ENCODE measurements around the gene FIG4.

The FIG4 gene

DNA sequence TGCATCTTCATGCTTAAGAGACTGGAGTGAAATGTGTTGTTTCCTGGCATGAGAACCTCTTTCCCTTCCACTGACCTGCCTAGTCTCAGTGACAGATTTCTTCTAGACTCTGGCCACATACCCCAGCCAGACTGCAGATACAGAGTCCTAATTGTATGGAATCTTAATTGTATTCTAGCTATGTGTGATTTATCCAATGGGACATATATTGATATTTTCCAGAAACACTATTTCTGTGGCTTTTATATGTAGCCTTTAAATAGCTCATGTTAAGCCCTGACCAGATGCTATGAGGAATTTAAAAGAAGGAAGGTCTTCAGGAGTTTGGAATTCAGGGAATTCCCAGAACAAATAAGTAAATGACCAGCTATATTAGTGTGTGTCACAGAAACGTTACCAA is 99.0 kb downstream of the FIG4 start:
- no peak for TF ChIP-seq BHLHE40 (IDR thresholded peaks at IDR 0.05; ENCODE audit: borderline replicate concordance)
- no peak for TF ChIP-seq PKNOX1 (IDR thresholded peaks at IDR 0.05)
- ChIA-PET CTCF (no interaction called here), POLR2A (no interaction called here)
- no peak for DNase-seq (ENCODE audit: extremely low spot score)

- DNase-seq (ENCODE audit: extremely low spot score) = no peak
- no peak for TF ChIP-seq FOXM1 (IDR thresholded peaks at IDR 0.05; ENCODE audit: borderline replicate concordance)
- TF ChIP-seq ZNF384 (IDR thresholded peaks at IDR 0.05) = no peak
- no peak for TF ChIP-seq ELF4 (IDR thresholded peaks at IDR 0.05)
- no peak for TF ChIP-seq PKNOX1 (IDR thresholded peaks at IDR 0.05)
- no peak for TF ChIP-seq LEF1 (IDR thresholded peaks at IDR 0.05; ENCODE audit: borderline replicate concordance)
- TF ChIP-seq ARNT (IDR thresholded peaks at IDR 0.05) = no peak
- POLR2A ChIA-PET = no interaction called here
- CTCF ChIA-PET = no interaction called here
Observed at GRCh38 chr6:109791301-109791700, 100.2 kb downstream of the FIG4 start.

- DNase-seq (ENCODE audit: extremely low spot score) = no peak
- TF ChIP-seq FOXK2 (IDR thresholded peaks at IDR 0.05) (no peak), SUZ12 (IDR thresholded peaks at IDR 0.05) (no peak), NFRKB (IDR thresholded peaks at IDR 0.05) (no peak), HDGF (IDR thresholded peaks at IDR 0.05; ENCODE audit: borderline replicate concordance) (no peak), FOXM1 (IDR thresholded peaks at IDR 0.05; ENCODE audit: borderline replicate concordance) (no peak), TARDBP (IDR thresholded peaks at IDR 0.05) (no peak)
- ChIA-PET POLR2A (no interaction called here), CTCF (no interaction called here)
Observed at GRCh38 chr6:109793021-109793420, 101.9 kb downstream of the FIG4 start.

DNA sequence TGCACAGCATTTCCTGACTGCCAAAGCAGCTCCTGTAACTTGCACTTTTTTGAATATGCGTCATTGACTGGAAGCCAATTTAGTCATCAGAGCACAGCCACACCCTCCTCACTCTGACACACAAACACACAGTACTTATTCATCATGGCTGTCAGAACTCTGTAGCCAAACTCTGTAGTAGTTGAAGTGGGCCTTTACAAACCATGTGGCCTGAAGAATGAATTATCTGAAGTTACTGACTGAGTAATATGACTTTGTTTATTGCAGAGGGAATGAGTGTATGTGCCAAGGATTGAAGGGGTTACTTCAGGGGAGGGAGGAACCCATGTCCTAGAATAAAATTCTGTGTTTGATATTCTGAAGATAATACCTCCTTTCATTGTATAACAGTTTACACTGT is 102.7 kb downstream of the FIG4 start:
- TF ChIP-seq FOXK2 (IDR thresholded peaks at IDR 0.05) (no peak), ZNF384 (IDR thresholded peaks at IDR 0.05) (no peak), SUZ12 (IDR thresholded peaks at IDR 0.05) (no peak), CTBP1 (IDR thresholded peaks at IDR 0.05; ENCODE audit: borderline replicate concordance) (no peak)
- POLR2A ChIA-PET = no interaction called here
- DNase-seq (ENCODE audit: extremely low spot score) = no peak
- CTCF ChIA-PET = no interaction called here

DNA sequence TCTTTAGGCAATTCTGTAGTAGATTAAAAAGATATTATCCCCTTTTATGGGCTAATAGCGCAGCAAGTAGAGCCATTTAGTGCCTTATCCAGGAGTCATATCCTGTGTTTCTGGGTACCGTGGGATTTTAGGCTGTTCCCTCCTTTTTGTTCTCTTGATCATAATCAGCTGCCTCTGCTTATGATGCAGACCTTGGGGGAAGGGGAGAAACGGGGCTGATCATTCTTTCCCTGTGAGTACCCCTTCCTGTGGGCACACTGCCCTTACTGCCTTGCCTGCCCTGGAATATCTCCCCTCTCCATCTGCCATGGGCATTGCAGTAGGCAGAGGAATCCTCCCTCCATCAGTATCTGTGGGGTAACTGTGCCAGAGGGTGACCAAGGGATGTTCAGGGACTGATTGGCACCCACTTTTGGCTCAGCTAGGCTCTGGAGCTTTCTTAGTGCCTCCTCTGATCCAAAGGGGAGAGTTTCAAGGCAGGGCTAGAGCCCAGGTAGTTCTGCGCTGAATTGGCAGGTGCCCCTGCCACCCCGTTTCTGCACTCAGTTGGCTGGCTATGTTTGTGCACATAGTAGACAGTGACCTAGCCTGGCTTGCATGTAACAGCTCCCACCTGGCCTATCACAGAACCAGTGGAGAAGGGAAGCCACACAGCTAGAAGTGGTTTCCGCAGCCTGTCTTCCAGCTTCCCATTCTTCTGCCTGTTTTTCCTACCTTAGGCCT is 103.3 kb downstream of the FIG4 start:
- TF ChIP-seq FOXA1 (IDR thresholded peaks at IDR 0.05) = no peak
- TF ChIP-seq SP1 (IDR thresholded peaks at IDR 0.05) = no peak
- no peak for TF ChIP-seq ZNF384 (IDR thresholded peaks at IDR 0.05)
- no peak for TF ChIP-seq SUZ12 (IDR thresholded peaks at IDR 0.05)
- no peak for TF ChIP-seq FOXM1 (IDR thresholded peaks at IDR 0.05; ENCODE audit: borderline replicate concordance)
- no peak for TF ChIP-seq TARDBP (IDR thresholded peaks at IDR 0.05)
- TF ChIP-seq ELF4 (IDR thresholded peaks at IDR 0.05) = no peak
- no peak for TF ChIP-seq FOXK2 (IDR thresholded peaks at IDR 0.05)
- no peak for TF ChIP-seq NFRKB (IDR thresholded peaks at IDR 0.05)
- no peak for TF ChIP-seq CTBP1 (IDR thresholded peaks at IDR 0.05; ENCODE audit: borderline replicate concordance)
- TF ChIP-seq PKNOX1 (IDR thresholded peaks at IDR 0.05) = no peak
- no peak for TF ChIP-seq ARNT (IDR thresholded peaks at IDR 0.05)
- TF ChIP-seq HDGF (IDR thresholded peaks at IDR 0.05; ENCODE audit: borderline replicate concordance) = no peak
- no peak for TF ChIP-seq LEF1 (IDR thresholded peaks at IDR 0.05; ENCODE audit: borderline replicate concordance)
- ChIA-PET CTCF (no interaction called here), POLR2A (no interaction called here)
- DNase-seq (ENCODE audit: extremely low spot score) = no peak

DNA sequence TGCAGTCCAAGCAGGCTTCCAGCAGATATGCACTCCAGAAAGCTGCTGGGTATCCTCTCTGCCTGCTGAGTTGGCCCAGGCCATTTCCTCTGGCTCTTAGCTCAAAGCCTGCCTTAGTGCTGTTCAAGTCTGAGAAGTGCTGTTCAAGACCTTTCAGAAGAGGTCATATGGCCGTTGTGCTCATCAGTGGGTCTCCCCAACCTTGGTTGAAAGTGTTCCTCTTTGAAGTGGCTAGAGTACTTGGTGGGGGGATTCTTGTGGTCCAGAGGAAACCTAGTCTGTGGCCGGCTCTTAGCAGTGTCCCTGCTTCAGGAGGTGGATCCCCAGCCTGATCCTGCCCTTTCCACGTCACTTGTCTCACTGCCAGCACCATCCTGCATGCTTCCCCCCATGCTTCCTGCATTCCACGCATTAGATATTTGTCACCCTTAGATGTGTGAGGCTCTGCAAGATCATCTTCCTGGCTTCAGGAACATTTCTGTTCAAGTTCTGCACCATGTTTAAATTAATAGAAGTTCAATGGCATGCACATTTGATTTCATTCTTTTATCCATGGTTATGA is 105.0 kb downstream of the FIG4 start:
- CTCF ChIA-PET = no interaction called here
- TF ChIP-seq TARDBP (IDR thresholded peaks at IDR 0.05) (no peak), HDGF (IDR thresholded peaks at IDR 0.05; ENCODE audit: borderline replicate concordance) (no peak), SUZ12 (IDR thresholded peaks at IDR 0.05) (no peak), NFRKB (IDR thresholded peaks at IDR 0.05) (no peak), PKNOX1 (IDR thresholded peaks at IDR 0.05) (no peak)
- POLR2A ChIA-PET = no interaction called here
- no peak for DNase-seq (ENCODE audit: extremely low spot score)

GRCh38 chr6:109799129-109799528 is 108.0 kb downstream of the FIG4 start:
- DNase-seq (ENCODE audit: extremely low spot score) = no peak
- no peak for TF ChIP-seq FOXK2 (IDR thresholded peaks at IDR 0.05)
- TF ChIP-seq LEF1 (IDR thresholded peaks at IDR 0.05; ENCODE audit: borderline replicate concordance) = no peak
- no peak for TF ChIP-seq ELF4 (IDR thresholded peaks at IDR 0.05)
- no peak for TF ChIP-seq HDGF (IDR thresholded peaks at IDR 0.05; ENCODE audit: borderline replicate concordance)
- TF ChIP-seq SP1 (IDR thresholded peaks at IDR 0.05) = no peak
- no peak for TF ChIP-seq FOXM1 (IDR thresholded peaks at IDR 0.05; ENCODE audit: borderline replicate concordance)
- no peak for TF ChIP-seq CTBP1 (IDR thresholded peaks at IDR 0.05; ENCODE audit: borderline replicate concordance)
- no peak for TF ChIP-seq PKNOX1 (IDR thresholded peaks at IDR 0.05)
- no peak for TF ChIP-seq SUZ12 (IDR thresholded peaks at IDR 0.05)
- TF ChIP-seq ARNT (IDR thresholded peaks at IDR 0.05) = no peak
- no peak for TF ChIP-seq NFRKB (IDR thresholded peaks at IDR 0.05)
- no peak for TF ChIP-seq ZNF384 (IDR thresholded peaks at IDR 0.05)
- TF ChIP-seq L3MBTL2 (conservative IDR thresholded peaks at IDR 0.05) = no peak
- no peak for TF ChIP-seq TARDBP (IDR thresholded peaks at IDR 0.05)
- TF ChIP-seq FOXA1 (IDR thresholded peaks at IDR 0.05) = no peak
- no peak for TF ChIP-seq BHLHE40 (IDR thresholded peaks at IDR 0.05; ENCODE audit: borderline replicate concordance)
- ChIA-PET CTCF (no interaction called here), POLR2A (no interaction called here)
